GM21526 (cell line): Measurements from ENCODE around the gene POLA1.

Experiments used
- ATAC-seq: cut with Tn5 transposase; IDR thresholded peaks from one replicate; pipeline ENCODE4 v1.9.1; 2021; ENCODE audit warnings: moderate library complexity; ENCODE audit not compliant: unreplicated experiment, low FRiP score

POLA1 gene

GRCh38 chrX:25020391-25020904 is 326.7 kb downstream of the POLA1 start:
- no peak for ATAC-seq

DNA sequence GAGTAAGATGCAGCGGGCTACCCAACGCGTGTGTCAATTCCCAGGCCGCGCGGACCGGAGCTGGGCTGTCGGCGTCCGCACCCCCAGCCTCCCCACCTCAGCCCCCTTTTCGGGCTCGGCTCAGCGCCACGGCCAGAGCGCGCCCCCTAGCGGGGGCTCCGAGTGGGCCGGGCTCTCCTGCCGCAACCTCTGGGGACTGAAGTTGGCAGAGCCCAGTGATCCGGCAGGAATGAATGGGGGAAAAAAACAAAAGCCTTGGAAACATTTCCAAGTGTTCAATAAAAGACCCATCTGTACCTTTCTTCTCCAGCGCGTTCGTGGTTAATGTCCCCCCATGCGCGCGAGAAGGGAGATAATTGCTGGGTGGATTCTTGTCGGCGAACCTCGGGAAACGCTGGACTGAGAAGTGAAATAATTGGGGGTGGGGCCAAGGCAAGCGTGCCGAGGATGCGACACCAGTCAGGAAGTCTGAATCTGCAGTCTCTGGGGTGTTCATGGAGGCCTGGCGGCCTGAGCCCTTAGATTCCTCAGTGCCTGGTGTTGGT is 327.3 kb downstream of the POLA1 start:
- ATAC-seq: no peak

GRCh38 chrX:25022499-25023325 is 329.0 kb downstream of the POLA1 start:
- no peak for ATAC-seq

DNA sequence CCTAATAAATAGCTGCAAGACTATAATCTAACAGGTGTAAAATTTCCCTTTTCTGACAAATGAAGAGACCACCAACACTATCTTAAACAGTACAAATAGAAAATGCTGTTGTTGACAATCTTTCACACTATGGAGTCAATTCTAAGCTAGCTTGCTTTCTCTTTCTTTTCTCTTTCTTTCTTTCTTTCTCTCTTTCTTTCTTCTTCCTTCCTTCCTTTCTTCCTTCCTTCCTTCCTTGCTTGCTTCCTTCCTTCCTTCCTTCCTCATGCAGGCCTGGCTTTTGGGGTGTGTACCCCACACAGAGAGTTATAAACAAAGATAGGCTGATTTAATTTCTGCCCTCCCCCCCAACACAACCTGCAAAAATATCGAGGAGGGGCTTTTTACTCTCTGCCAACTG is 330.2 kb downstream of the POLA1 start:
- ATAC-seq: no peak

DNA sequence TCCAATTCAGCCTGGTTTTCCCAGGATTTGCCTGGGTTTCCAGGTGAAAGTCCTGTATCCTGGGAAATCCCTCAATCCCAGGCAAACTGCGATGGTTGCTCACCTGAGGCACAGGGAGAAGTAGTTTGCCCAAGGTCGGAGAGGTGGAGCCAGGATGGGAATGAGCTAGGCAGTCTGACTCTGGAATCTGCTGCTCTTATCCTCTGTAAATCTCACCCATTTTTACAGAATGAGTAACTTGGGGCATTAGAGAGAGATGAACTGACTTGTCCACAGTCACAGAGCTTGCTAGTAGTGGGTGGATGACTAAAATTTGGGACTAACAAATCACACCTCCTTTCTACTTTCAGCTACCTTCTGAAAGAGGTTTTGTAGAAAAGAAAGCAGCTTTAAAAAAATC is 331.9 kb downstream of the POLA1 start:
- ATAC-seq: no peak

- no peak for ATAC-seq
Measured at GRCh38 chrX:25026576-25026975, 332.9 kb downstream of the POLA1 start.

GRCh38 chrX:25028726-25029125 is 335.0 kb downstream of the POLA1 start:
- no peak for ATAC-seq

GRCh38 chrX:25029288-25029825 is 335.6 kb downstream of the POLA1 start:
- ATAC-seq: no peak

- no peak for ATAC-seq
Measured at GRCh38 chrX:25034889-25035288, 341.2 kb downstream of the POLA1 start.

- ATAC-seq: no peak
Measured at GRCh38 chrX:25039036-25039435, 345.3 kb downstream of the POLA1 start.

- no peak for ATAC-seq
Measured at GRCh38 chrX:25043192-25043591, 349.5 kb downstream of the POLA1 start.
